Activated CD8-positive, alpha-beta memory T cell treated with anti-CD3 and anti-CD28 coated beads for 1 hour (primary cell): ENCODE measurements around the gene EHD1.
"Not testable (repeated sequence)": the region's sequence is repeated elsewhere in the genome, so short reads cannot be mapped to it uniquely, and the experiment has no call there.

ENCODE experiments used
- DNase-seq, 2 donors: peaks; one replicate each; pipeline ENCODE4 v3.0.0-alpha.2; 2020; ENCODE audit warnings: low read depth in 1 of 2; ENCODE audit errors: extremely low read depth in 1 of 2

EHD1 gene

DNA sequence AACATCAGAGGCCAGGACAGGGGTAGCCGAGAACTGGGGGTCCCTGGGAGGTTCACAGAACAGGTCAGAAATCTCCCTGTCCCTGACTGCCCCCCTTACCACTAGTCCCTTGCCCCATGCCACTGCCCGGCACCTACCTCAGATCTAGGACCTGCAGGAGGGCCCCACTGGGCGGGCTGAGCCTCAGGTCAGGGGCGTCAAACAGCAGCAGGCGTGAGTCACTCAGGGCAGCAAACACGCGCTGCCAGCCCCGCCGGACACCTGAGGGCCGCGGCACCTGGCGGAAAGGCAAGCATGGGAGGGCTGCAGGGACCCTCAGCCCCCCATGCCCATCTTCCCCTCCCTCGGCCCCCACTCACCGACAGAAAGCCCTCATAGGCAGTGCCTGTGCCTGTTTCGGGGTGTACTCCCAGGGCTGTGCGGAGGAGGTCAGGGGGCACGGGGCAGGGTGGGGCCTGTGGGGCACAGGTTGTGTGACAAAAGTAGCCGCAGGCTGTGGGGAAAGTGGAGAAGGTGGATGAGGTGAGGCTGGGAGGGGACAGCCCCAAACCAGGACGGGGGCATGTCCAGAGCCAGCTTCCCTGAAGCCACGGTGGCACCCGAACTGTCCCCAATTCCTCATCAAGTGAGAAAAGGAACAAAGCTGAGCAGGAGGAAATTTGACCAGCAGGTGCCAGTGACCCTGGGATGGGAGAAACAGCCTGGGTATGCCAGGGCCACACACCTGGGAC, 45.8 kb downstream of the EHD1 start:
- no peak for DNase-seq

DNA sequence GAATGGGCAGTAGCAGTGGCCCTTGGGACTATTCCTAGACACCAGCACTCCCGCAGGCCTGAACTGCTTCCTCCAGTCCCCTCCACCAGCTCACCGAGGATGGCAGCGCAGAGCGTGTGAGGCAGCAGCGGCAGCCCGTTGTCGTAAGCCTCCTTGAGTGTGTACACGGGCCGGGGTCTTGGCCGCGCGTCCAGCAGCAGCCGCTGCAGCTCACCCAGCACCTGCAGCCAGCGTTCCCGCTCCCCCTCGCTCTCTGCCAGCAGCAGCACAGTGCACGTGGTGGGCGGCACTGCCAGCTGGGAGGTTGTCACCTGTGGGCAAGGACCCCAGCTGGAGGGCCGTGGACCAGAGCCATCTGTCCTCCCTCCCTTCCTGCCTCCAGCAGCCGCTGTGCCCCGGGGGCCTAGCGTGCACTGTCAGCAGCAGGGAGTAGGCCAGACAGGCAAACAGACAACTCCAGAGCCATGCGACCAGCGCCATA, 47.0 kb downstream of the EHD1 start:
- DNase-seq = no peak

DNA sequence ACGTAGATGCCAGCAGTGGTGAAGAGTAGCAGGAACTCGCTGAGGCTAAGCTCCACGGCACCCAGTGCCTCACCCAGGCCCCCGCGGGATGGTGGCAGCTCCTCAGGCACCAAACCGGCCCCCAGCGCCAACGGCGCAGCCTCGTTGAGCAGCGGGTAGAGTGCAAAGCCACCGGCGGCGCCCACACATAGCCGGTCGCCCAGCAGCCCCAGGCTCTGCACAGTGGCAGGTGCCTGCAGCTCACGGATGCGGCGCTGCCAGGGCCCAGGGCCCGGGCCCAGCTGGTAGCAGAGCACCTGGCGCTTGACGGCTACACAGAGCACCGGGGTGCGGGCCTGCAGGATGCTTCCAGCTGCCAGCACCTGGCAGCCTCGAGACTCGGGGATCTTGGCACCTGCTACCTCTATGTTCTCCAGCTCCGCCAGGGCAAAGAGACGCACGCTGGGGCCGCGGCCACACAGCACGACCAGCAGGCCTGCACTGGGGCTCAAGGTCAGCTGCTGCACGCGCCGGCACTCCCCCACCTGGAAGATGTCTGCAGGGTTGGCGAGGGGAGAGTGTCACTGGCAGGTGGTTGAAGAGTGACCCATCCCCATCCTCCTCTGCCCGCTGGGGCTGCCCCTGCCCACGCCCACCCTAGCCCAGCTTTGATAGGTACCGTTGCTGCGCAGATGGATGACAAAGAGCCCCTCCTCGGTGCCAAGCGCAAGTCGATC, 48.7 kb downstream of the EHD1 start:
- DNase-seq = no peak

DNA sequence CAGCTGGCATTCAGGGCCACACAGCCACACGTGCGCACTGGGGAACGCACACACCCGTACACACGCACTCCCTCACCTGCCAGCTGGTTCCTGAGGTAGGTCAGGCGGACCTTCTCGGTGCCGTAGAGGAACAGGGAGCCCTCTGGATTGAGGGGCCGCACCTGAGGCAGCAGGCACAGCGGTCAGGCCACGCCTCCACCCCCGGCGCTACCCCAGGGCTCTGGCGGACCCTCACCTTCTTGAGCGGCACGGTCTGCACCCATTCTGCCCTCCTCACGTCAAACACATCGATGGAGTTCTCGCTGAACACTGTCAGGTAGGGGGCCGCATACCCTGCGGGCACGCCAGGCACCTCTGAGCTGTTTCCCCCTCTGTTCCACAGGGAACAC, 51.0 kb downstream of the EHD1 start:
- DNase-seq = no peak

DNA sequence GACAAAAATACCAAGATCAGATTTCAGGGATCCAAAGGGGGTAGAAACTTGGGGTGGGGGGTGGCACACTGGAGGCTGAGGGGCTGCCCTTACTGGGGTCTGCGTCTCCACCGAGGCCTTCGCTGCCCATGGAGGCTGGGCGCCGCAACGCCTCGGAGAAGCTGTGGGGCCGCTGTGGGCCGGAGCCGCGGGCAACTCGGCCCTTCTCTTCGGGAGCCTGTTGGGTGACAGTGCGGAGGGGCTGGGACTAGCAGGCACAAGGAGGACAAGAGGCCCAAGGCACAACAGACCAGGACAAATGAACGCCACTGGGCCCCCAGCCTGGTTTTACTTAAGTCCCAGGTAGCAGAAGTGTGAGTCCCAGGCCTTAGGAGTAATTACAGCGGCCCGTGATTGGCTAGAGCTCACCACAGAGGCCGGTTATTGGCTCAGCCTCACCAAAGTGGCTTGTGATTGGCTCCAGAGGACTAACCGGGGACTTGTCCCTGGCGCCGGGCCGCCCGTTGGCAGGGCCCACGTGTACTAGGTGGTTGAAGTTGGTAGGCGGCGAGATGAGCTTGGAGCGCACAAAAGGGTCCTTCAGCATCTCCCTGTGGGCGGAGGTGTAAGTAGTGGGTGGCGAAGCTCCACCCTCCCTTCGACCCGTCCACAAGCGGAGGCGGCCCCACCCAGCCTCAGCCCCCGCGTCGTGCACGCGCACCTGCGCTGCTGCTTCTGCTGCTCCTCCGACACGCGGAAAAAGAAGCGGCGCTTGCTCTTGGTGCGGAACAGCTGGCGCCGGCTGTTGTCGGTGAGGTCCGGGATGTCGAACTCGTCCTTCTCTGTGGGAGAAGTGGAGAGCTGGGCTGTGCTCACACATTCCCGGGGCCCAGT, 51.6 kb downstream of the EHD1 start:
- no peak for DNase-seq

DNA sequence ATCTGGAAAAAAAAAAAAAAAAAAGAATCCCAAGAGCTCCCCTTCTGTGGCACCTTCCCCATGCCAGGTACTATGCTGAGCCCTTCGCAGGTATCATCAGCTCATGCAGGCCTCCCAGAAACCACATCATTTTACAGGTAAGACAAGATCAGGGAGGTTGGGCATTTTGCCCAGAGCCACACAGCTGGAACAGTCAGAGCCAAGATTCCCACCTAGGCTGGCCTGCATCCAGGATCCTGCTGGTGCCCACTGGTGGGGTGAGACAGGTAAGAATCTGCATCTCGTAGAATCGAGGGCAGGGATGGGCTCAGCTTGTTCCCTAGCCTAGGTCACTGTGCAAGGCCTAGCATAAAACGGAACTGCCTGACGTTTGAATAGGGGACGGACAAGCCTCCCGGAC, 52.4 kb downstream of the EHD1 start:
- DNase-seq = no peak

DNA sequence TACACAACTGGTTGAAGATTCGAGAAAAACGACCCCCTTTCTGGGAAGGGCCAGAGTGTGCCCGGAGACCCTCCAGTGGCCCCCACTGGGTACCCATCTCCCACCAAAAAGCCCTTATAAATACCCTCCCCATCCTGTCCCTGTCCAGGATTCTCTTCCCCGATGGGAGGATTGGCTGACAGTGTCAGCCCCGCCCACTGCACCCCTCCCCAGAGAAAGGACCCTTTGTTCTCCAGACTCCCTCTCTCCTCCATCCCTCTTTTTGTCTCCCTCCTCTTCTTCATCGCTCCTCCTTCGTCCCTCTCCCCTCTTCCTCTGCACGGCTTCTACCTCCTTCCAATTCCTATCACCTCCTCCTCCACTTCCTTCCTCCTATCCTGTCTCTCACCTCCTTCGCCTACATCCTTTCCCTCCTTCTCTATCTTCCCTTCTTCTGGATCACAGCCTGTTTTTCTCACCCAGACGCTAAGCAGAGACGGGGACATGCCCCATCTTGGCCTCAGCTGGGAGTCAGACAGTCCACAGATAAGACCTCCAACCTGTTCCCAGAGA, 54.8 kb downstream of the EHD1 start:
- no peak for DNase-seq

DNA sequence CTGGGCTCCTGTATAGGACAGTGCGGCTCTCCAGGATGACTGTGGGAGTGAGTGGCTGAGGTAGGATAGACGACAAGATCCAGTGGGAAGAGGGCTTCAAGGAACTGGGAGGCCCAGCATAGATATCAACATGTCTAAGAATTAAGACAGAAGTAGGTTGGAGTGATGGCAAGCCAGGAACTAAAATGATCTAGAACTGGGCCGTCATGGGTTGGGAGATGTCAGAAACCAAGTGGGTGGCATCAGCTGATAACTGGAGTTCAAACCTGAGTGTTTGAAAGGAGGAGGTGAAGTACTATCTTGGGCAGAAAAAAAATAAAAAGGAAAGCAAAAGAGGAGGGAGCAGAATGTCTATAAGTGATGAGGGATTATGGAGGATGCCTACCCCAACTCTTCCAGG, 60.9 kb downstream of the EHD1 start:
- DNase-seq = no peak

DNA sequence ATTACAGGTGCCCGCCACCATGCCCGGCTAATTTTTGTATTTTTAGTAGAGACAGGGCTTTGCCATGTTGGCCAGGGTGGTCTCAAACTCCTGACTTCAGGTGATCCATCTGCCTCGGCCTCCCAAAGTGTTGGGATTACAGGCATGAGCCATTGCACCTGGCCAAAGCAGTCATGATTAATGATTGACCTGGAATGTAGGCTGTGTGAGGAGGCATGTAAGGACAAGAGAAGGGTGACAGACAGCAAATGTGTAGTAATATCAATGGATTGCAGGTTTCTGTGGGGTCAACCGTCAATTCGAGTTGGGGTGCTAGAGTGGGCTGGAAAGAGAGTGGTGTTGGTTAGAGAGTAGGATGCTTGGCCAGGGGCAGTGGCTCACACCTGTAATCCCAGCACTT, 63.0 kb downstream of the EHD1 start:
- not testable (repeated sequence) for DNase-seq

DNA sequence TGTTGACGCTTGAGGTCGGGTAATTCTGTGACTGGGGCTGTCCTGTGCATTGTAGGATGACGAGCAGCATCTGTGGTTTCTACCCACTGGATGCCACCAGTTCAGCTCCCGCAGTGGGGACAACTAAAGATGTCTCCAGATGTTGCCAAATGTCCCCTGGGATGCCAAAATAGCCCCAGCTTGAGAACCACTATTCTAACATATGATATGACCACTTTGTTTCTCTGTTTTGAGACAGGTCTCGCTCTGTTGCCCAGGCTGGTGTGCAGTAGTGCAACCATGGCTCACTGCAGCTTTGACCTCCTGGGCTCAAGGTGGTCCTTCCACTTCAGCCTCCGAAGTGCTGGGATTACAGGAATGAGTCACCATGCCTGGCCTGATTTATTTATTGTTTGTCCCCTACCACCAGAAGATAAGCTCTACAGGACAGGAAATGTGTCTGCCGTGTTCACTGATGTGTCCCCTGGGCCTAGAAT, 63.7 kb downstream of the EHD1 start:
- no peak for DNase-seq

DNA sequence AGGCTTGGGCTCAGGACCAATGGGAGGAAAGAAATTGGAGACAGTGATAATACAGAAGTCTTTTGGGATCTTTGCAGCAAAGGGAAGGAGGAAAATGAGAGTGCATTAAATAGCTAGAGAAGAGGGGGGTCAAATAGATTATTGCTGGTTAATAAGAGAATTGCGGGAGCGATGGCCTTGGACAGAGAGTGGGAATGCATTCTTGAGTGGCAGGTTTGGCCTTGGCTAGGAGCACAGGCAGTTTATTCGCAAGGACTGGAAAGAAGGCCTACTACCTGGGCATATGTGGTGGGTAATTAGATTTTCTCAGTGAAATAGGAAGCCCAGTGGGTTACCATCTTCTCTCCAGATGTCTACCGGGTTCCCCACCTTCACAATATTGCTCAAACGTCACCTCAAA, 64.6 kb downstream of the EHD1 start:
- no peak for DNase-seq

DNA sequence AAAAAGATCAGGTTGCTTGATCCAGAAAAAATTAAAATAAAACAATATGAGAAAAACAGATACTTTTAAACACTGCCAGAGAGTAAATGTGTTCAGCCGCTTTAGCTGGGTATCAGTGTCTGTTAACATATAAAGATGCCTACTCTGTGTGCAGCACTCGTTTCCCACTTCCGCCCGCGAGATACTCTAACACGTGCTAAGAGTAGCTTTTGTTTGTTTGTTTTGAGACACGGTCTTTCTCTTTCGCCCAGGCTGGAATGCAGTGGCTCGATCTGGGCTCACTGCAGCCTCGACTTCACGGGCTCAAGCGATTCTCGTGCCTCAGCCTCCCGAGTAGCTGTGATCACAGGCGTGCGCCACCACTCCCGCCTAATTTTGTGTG, 67.5 kb downstream of the EHD1 start:
- no peak for DNase-seq

DNA sequence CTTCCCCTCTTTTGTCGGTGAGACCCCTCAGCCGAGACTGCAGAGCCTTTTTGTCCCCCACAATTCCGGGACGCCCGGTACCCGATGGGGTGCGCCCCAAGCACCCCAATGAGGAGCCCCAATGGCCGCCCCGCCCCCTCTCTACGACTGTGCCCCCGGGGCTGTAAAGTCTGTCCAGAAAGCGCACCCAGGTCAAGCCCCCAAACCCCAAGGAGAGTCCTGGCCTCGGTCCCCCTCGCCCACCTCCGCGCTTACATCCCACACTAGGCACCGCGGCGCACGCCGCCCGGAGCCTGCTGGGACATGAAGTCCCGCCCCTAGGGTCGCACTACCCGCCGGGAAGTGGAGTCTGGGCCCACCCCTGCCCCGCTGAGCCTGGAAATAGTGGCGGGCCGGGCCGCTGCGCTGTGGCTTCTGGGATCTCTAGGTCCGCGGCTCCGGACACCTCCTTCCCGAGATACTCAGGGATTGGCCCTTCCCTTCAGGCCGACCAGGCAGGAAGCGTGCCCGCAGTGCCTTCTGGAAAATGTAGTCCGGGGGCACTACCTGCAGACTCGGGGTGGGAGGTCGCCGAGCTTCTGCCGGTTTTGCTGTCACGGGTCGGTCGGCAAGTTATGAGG, 68.0 kb downstream of the EHD1 start, which contains the start of gene MEN1:
TSS of gene MEN1 (minus strand) at position 281 of the 620 bp plus-strand sequence. CDS start 442 bp downstream, outside the sequence.
- DNase-seq = peak; percentile 42 to 57

DNA sequence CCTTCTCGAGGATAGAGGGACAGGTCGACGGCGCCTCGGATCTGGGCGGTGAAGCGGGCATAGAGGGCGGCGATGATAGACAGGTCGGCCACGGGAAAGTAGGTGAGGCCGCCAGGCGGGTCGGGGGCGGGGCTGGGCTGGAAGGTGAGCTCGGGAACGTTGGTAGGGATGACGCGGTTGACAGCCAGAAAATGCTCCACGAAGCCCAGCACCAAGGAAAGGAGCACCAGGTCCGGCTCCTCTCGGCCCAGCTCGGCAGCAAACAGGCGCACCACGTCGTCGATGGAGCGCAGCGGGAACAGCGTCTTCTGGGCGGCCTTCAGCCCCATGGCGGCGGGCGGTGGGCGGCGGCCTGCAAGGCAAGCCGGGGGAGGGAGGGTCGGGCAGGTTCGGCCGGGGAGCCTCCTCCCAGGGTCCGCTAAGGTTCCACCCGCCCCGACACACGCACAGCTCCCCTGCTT, 68.6 kb downstream of the EHD1 start:
- DNase-seq = no peak

DNA sequence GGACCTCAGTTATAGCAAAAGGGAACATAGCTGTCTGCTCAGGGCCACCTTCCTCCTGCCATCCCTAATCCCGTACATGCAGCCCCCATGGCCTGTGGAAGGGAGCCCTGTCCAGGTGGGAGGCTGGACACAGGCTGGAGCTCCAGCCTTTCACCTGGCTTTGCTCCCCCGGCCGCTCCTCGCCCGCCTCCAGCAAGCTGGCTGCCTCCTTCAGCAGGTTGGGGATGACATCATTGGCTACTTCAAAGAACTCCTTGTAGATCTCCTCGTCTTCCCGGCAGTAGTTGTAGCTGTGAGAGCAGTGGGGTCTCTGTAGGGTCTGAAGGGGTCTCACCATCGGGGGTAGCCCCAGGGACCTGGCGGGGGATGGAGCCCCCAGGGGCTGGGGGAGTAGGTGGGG, 72.9 kb downstream of the EHD1 start:
- no peak for DNase-seq

DNA sequence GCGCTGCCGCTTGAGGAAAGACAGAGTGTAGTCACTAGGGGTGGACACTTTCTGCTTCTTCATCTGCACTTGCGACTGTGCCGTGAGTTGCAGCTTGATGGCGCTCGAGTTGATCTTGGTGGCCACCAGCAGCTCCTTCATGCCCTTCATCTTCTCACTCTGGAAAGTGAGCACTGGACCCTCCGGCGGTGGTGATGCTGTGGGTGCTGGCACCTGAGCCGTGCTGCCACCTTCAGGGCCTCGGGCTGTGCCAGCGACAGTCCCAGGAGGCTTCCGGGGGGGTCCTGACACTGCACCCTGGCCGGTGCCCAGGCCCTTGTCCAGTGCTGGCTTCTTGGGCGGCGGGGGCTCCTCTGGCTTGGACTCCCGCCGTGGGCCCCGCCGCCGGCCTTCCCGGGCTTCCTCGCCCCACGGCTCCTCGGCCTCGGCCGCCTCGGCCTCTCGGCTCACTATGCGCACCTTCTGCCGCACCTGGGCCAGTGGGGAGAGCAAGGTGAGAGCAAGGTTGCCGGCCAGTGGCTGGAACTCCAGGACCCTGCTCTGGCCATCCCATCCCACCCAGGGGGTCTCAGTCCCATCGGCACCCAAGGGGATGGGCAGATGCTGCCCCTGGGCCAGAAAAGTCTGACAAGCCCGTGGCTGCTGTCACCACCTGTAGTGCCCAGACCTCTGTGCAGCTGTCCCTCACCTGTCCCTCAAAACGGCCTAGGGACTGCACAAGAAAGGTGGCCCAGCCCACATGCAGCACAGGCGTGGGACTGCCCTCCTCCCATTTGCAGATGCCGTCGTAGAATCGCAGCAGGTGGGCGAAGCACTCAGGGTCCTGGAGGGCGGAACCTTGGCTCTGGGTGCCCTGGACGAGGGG, 73.8 kb downstream of the EHD1 start:
- DNase-seq = no peak

DNA sequence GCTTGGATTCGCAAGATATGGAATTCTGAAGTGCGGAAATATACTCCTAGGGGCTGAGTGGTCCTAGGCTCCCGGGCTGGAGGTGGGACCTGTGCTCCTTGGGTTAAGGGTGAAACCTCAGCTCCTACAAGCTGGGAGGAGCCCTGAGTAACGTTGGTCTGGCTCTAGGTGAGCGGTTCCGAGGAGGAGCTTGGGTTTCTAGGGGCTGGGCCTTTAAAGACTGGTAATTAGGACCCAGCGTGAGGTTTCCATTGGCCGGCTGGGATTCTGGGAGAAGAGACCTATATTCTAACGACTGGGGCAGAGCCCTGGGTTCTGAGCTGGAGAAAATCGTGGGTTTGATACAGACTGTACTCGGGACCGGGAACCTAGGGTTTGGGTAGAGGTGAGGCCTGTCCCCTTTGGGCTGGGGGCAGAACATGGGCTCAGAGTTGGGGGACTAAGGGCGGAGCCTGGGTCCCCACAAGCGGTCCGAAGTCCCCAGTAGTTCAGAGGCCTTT, 74.5 kb downstream of the EHD1 start:
- no peak for DNase-seq

DNA sequence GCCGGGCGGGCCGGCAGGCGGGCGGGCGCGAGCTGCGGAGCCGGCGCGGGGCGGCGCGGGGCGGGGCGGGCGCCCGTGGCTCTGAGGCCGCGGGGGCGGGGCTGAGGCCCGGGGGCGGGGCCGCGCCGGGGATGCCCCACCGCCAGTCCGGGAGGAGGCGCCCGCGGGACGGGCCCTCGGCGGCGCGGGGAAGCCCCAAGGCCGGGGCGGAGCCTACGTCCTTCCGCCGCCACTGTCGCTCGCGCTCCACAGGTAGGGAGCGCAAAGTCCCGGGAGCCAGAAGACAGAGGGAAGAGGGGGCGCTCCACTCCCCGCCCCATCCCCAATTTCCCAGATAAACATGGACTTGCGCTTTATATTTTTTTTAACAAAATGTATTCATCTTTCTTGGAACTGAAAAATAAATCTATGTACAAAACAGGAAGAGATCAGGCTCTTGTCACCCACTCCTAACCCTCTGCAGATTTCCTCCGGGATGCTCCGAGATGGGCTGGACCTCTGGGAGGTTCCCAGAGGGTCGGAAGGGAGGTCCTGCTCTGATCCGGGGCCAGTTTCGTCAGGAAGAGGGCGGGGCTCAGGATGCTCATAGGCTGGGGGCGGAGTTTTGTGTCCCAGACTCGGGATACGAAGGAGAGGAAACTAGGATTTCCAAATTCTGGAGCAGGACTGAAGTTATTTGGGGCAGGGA, 75.1 kb downstream of the EHD1 start, which contains the start of gene MAP4K2:
TSS of gene MAP4K2 (minus strand) at position 57 of the 688 bp plus-strand sequence. CDS start 65 bp downstream, outside the sequence.
- peak; percentile 55 to 80 for DNase-seq
